ENCODE results near the gene FREM2. TPM values are rescaled to one million over a fixed set of nuclear protein-coding genes. Genes with fewer than 3 reads are reported as not detected.

Gene FREM2, protein sequence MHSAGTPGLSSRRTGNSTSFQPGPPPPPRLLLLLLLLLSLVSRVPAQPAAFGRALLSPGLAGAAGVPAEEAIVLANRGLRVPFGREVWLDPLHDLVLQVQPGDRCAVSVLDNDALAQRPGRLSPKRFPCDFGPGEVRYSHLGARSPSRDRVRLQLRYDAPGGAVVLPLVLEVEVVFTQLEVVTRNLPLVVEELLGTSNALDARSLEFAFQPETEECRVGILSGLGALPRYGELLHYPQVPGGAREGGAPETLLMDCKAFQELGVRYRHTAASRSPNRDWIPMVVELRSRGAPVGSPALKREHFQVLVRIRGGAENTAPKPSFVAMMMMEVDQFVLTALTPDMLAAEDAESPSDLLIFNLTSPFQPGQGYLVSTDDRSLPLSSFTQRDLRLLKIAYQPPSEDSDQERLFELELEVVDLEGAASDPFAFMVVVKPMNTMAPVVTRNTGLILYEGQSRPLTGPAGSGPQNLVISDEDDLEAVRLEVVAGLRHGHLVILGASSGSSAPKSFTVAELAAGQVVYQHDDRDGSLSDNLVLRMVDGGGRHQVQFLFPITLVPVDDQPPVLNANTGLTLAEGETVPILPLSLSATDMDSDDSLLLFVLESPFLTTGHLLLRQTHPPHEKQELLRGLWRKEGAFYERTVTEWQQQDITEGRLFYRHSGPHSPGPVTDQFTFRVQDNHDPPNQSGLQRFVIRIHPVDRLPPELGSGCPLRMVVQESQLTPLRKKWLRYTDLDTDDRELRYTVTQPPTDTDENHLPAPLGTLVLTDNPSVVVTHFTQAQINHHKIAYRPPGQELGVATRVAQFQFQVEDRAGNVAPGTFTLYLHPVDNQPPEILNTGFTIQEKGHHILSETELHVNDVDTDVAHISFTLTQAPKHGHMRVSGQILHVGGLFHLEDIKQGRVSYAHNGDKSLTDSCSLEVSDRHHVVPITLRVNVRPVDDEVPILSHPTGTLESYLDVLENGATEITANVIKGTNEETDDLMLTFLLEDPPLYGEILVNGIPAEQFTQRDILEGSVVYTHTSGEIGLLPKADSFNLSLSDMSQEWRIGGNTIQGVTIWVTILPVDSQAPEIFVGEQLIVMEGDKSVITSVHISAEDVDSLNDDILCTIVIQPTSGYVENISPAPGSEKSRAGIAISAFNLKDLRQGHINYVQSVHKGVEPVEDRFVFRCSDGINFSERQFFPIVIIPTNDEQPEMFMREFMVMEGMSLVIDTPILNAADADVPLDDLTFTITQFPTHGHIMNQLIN (N-terminal part only)
- under 1 TPM; 0.33 to 0.96 (median 0.59) TPM for total RNA-seq

DNA sequence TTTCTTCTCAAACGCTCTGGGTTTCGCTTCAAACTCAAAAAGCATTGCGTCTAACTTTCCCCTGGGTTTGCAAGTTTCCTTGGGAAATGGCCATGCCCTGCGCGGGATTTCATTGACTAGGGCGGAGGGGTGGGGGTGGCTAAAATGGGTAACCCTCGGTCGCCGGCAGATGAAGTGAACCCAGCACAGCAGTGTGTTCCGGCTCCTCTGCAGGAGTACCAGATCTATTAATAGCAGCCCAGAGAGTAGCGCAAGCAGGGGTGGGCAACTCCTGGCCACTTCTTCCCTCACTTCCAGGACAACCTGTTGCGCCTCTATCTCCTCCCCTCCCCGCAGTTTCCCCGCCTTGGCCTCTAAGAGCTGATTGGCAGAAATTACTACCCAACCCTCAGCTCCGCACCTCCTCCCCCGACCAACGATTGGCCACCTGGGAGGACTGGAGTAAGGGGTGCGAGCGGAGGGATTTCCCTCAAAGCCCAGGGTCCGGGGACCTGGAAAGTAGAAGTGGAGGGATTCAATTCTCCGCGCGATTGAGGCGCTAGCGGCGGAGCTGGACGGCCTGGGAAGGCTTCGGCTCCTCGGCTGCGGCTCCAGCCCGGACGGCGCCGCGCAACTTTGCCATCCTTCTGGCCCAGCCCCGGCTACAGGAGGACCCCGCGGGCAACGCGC lies at the start of gene FREM2:
Gene FREM2 (plus strand): TSS at position 501 of the 669 bp plus-strand sequence. CDS start 268 bp downstream, outside the sequence.
- Histone ChIP-seq H3K4me3 (peak within 1 kb of the TSS; percentile 7 to 69 (median 51)), H3K27me3 (peaks cover 0 to 15% of the 10 kb centered on the region in 2 donors), H3K9me3 (no peaks in the 10 kb centered on the region), H3K36me3 (no peaks in the 10 kb centered on the region), H3K27ac (no peak within 1 kb of the TSS), H3K4me1 (peaks cover 0 to 7% of the 10 kb centered on the region in 2 donors)
- TF ChIP-seq POLR2A (IDR thresholded peaks at IDR 0.05) (no peak), POLR2AphosphoS5 (IDR thresholded peaks at IDR 0.05) (no peak)
- TF ChIP-seq, protein P1, sequence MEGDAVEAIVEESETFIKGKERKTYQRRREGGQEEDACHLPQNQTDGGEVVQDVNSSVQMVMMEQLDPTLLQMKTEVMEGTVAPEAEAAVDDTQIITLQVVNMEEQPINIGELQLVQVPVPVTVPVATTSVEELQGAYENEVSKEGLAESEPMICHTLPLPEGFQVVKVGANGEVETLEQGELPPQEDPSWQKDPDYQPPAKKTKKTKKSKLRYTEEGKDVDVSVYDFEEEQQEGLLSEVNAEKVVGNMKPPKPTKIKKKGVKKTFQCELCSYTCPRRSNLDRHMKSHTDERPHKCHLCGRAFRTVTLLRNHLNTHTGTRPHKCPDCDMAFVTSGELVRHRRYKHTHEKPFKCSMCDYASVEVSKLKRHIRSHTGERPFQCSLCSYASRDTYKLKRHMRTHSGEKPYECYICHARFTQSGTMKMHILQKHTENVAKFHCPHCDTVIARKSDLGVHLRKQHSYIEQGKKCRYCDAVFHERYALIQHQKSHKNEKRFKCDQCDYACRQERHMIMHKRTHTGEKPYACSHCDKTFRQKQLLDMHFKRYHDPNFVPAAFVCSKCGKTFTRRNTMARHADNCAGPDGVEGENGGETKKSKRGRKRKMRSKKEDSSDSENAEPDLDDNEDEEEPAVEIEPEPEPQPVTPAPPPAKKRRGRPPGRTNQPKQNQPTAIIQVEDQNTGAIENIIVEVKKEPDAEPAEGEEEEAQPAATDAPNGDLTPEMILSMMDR (IDR thresholded peaks at IDR 0.05): no peak
- intact Hi-C loops (cut with DNase I; ENCODE audit: low total_unique reads): no loop called here
- DNase-seq (ENCODE audit: low spot score in 2 of 2): peak in 1 of 2 donors; percentile 31

DNA sequence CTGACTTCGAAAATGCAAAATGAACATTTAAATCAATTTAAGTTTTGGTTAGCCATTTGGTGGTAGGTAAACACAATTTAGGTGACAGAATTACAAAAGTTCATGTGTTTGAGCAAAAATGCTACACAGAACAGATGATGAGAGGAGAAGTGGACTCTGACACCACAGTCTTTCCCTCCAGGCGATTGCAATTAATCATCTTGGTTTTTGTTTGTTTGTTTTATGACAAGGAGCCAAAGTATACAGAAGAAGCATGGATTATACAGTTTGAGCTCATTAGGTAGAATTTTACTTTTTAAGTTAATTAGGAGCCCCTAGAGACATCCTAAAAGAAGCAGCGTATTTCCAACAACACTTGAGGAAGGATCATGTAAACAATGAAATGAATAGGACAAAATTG lies 49.3 kb upstream of the FREM2 start:
- H3K27me3 ChIP-seq: no peaks in the 10 kb centered on the region
- H3K4me3 ChIP-seq: no peak overlapping the region
- no peak for DNase-seq (ENCODE audit: low spot score in 2 of 2)
- H3K36me3 ChIP-seq: no peaks in the 10 kb centered on the region
- intact Hi-C loops (cut with DNase I; ENCODE audit: low total_unique reads): no loop called here
- H3K4me1 ChIP-seq: no peaks in the 10 kb centered on the region
- no peaks in the 10 kb centered on the region for H3K9me3 ChIP-seq
- H3K27ac ChIP-seq: no peak overlapping the region
- TF ChIP-seq POLR2AphosphoS5 (IDR thresholded peaks at IDR 0.05) (no peak), POLR2A (IDR thresholded peaks at IDR 0.05) (no peak)
- TF ChIP-seq, protein P1 (IDR thresholded peaks at IDR 0.05): no peak

DNA sequence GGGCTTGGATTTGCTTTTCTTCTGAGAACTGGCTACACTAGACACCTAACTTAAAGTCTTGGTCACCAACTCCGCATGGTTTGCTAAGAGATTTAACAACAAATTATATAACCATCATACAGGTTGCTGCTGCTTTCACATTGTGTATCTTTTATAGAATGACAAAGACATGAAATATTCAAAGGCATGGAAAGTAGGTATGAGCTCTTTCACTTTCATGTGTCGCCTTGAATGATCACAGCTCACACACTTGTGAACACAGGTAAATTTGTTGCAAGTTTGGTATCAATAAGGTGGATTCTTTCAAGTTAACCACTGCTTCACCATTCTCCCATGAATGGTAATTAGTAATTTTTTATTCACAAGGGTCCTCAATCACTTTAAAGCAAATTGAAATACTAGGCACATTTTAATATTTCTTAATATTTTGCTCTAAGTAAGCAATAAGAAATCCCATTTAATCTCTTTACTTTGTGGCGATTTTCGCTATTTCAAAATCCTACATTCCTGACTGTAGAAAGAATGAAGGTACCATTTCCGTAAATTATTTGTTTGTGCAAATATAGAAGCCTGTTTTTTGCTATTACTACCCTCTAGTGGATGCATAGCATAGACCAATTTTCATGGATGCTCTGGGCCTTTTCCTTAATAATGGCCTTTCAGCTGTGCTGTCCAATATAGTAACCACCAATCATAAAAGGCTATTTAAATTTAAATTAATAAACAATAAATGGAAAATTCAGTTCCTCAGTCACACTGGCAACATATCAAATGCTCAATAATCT lies 45.5 kb upstream of the FREM2 start:
- no peak for DNase-seq (ENCODE audit: low spot score in 2 of 2)
- no peaks in the 10 kb centered on the region for H3K9me3 ChIP-seq
- H3K27me3 ChIP-seq: no peaks in the 10 kb centered on the region
- H3K4me1 ChIP-seq: no peaks in the 10 kb centered on the region
- H3K4me3 ChIP-seq: no peak overlapping the region
- intact Hi-C loops (cut with DNase I; ENCODE audit: low total_unique reads): no loop called here
- H3K27ac ChIP-seq: no peak overlapping the region
- TF ChIP-seq POLR2AphosphoS5 (IDR thresholded peaks at IDR 0.05) (no peak), POLR2A (IDR thresholded peaks at IDR 0.05) (no peak)
- TF ChIP-seq, protein P1 (IDR thresholded peaks at IDR 0.05): no peak
- no peaks in the 10 kb centered on the region for H3K36me3 ChIP-seq

DNA sequence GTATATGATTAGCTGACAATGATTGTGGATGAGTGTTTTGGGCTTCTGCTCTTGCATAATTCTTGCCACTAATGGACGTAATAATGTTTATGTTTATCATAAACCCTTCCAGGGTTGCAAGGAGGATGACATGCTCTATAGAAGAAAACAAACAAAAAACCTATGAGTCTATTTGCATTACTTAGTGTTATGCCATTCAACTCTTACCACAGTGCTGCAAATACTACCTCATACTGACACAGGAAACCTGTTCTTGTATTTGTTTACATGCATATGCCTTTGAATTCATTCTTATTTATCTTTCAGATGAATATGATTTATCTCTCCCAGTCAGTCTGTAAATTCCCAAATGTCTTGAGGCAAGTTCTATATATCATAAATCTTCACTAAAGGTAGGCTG lies 39.6 kb upstream of the FREM2 start:
- H3K27me3 ChIP-seq: no peaks in the 10 kb centered on the region
- no peaks in the 10 kb centered on the region for H3K36me3 ChIP-seq
- intact Hi-C loops (cut with DNase I; ENCODE audit: low total_unique reads): no loop called here
- no peak for DNase-seq (ENCODE audit: low spot score in 2 of 2)
- no peak overlapping the region for H3K27ac ChIP-seq
- H3K4me1 ChIP-seq: no peaks in the 10 kb centered on the region
- no peaks in the 10 kb centered on the region for H3K9me3 ChIP-seq
- TF ChIP-seq, protein P1 (IDR thresholded peaks at IDR 0.05): no peak
- no peak for TF ChIP-seq POLR2AphosphoS5 (IDR thresholded peaks at IDR 0.05)
- TF ChIP-seq POLR2A (IDR thresholded peaks at IDR 0.05): no peak
- no peak overlapping the region for H3K4me3 ChIP-seq

Measured in breast epithelium (tissue), 4 donors.